Ishikawa (cell line): ENCODE data around the gene RGS4.

ENCODE experiments used
- CEBPB ChIP-seq: IDR thresholded peaks from 2 replicates; pipeline ENCODE4 v1.6.1; 2012
- CREB1 ChIP-seq: IDR thresholded peaks from 2 replicates; pipeline ENCODE4 v1.6.1; 2012; ENCODE audit warnings: low read depth
- EGR1 ChIP-seq: IDR thresholded peaks from 2 replicates; pipeline ENCODE4 v1.6.1; 2012
- EP300 ChIP-seq: IDR thresholded peaks from 2 replicates; pipeline ENCODE4 v1.6.1; 2012; ENCODE audit warnings: borderline replicate concordance
- FOXM1 ChIP-seq: IDR thresholded peaks from 2 replicates; pipeline ENCODE4 v1.6.1; 2012; ENCODE audit warnings: low read depth, borderline replicate concordance
- MAX ChIP-seq: IDR thresholded peaks from 2 replicates; pipeline ENCODE4 v1.6.1; 2012
- RAD21 ChIP-seq: IDR thresholded peaks from 2 replicates; pipeline ENCODE4 v1.6.1; 2012; ENCODE audit warnings: low read depth
- TAF1 ChIP-seq: IDR thresholded peaks from 2 replicates; pipeline ENCODE4 v1.6.1; 2012; ENCODE audit warnings: low read depth, mild to moderate bottlenecking
- TCF12 ChIP-seq: IDR thresholded peaks from 2 replicates; pipeline ENCODE4 v1.6.1; 2012; ENCODE audit warnings: low read depth
- YY1 ChIP-seq: IDR thresholded peaks from 2 replicates; pipeline ENCODE4 v1.6.1; 2012; ENCODE audit warnings: low read depth

GRCh38 chr1:163082971-163083370, 13.8 kb downstream of the RGS4 start:
- no peak for TF ChIP-seq EP300
- TF ChIP-seq TAF1 = no peak
- TF ChIP-seq EGR1 = no peak
- no peak for TF ChIP-seq YY1
- TF ChIP-seq MAX = no peak
- no peak for TF ChIP-seq CEBPB
- no peak for TF ChIP-seq RAD21
- TF ChIP-seq TCF12 = no peak
- no peak for TF ChIP-seq CREB1
- no peak for TF ChIP-seq FOXM1
